HepG2 (cell line): ENCODE results near the gene INO80B. TPM values are rescaled to one million over a fixed set of nuclear protein-coding genes. Genes with fewer than 3 reads are reported as not detected.

Source experiments
- FOXA1 ChIP-seq, 2 experiments: fragments of 450-650 bp in 1 of 2; sonication (generic) in 1 of 2; formaldehyde crosslinking in 1 of 2; IDR thresholded peaks; 2 replicates each; pipeline versions ENCODE4 v1.4.0 to v1.6.1; 2016 to 2020; ENCODE audit warnings: missing genetic modification reagents in 1 of 2
- HDAC2 ChIP-seq: sonication (generic); formaldehyde crosslinking; IDR thresholded peaks from 2 replicates; pipeline ENCODE4 v1.4.0; 2020; ENCODE audit warnings: missing genetic modification reagents
- NR2F2 ChIP-seq: IDR thresholded peaks from 2 replicates; pipeline ENCODE4 v1.6.1; 2012; ENCODE audit warnings: low read depth, inconsistent platforms, borderline replicate concordance
- RORA ChIP-seq: sonication (generic); formaldehyde crosslinking; IDR thresholded peaks from 2 replicates; pipeline ENCODE4 v1.5.0; 2020; ENCODE audit warnings: mild to moderate bottlenecking, missing genetic modification reagents, moderate library complexity
- SALL1 ChIP-seq: sonication (generic); formaldehyde crosslinking; IDR thresholded peaks from 2 replicates; pipeline ENCODE4 v1.8.0; 2022; ENCODE audit warnings: mild to moderate bottlenecking, missing genetic modification reagents
- SP4 ChIP-seq: sonication (generic); formaldehyde crosslinking; IDR thresholded peaks from 2 replicates; pipeline ENCODE4 v1.8.1; 2023; ENCODE audit warnings: mild to moderate bottlenecking, missing genetic modification reagents
- ZFP36 ChIP-seq: fragments of 150-350 bp; IDR thresholded peaks from 2 replicates; pipeline ENCODE4 v1.6.1; 2018; ENCODE audit warnings: borderline replicate concordance, low read length, low read depth; ENCODE audit not compliant: partially characterized antibody
- ZNF230 ChIP-seq: sonication (generic); formaldehyde crosslinking; IDR thresholded peaks from 2 replicates; pipeline ENCODE4 v1.4.0; 2020; ENCODE audit warnings: mild to moderate bottlenecking, missing genetic modification reagents
- ZNF441 ChIP-seq: sonication (generic); formaldehyde crosslinking; IDR thresholded peaks from 2 replicates; pipeline ENCODE4 v1.7.0; 2021; ENCODE audit warnings: missing genetic modification reagents, borderline replicate concordance
- ZNF883 ChIP-seq: sonication (generic); formaldehyde crosslinking; IDR thresholded peaks from 2 replicates; pipeline ENCODE4 v1.5.1; 2020; ENCODE audit warnings: mild to moderate bottlenecking, missing genetic modification reagents; ENCODE audit errors: not compliant biosample characterization
- polyA plus RNA-seq, 8 experiments: library from polyadenylated mRNA; depleted of rRNA in 3 of 8; stranded (reverse) in 7 of 8; unstranded in 1 of 8; fragments of >200 nt; fragmentation: Illumina TruSeq in 4 of 8; extraction: Trizol in 4 of 8; gene quantifications; 2 replicates each; pipeline versions ENCODE4 v1.2.1 to v1.2.3, GENCODE V29; 2011 to 2016; ENCODE audit warnings: low read depth in 4 of 8, missing spikeins in 1 of 8, mixed read lengths in 1 of 8; ENCODE audit not compliant: insufficient read depth in 1 of 8
- total RNA-seq, 5 experiments: library from RNA; depleted of rRNA; stranded (reverse); fragments of >200 nt; fragmentation: Illumina TruSeq; extraction: Trizol; gene quantifications; 2 replicates each; pipeline ENCODE4 v1.2.3, GENCODE V29; 2016; ENCODE audit warnings: low read depth in 1 of 5
- TF ChIP-seq, protein P1 (sequence below): IDR thresholded peaks from 2 replicates; pipeline ENCODE4 v1.6.1; 2016; ENCODE audit warnings: mild to moderate bottlenecking
- TF ChIP-seq, protein P2 (sequence below): IDR thresholded peaks from 2 replicates; pipeline ENCODE4 v1.6.1; 2012; ENCODE audit warnings: inconsistent platforms
- TF ChIP-seq, protein P3 (sequence below): sonication (generic); formaldehyde crosslinking; IDR thresholded peaks from 2 replicates; pipeline ENCODE4 v1.4.0; 2020; ENCODE audit warnings: missing genetic modification reagents
- TF ChIP-seq, protein P4 (sequence below): sonication (generic); formaldehyde crosslinking; IDR thresholded peaks from 2 replicates; pipeline ENCODE4 v1.9.0; 2021; ENCODE audit warnings: missing genetic modification reagents, mild to moderate bottlenecking, borderline replicate concordance
- TF ChIP-seq, protein P5 (sequence below), 2 experiments: IDR thresholded peaks; 2 replicates each; pipeline ENCODE4 v1.6.1; 2011 to 2012; ENCODE audit warnings: low read length in 2 of 2, borderline replicate concordance in 1 of 2, low read depth in 1 of 2, mild to moderate bottlenecking in 1 of 2, moderate library complexity in 1 of 2

INO80B gene
- total and polyA plus RNA-seq, 2 of the 13 experiments (the other 11 are each of a cell fraction or from before 2014, with no cell fraction given) = 6.2 to 14.5 TPM

DNA sequence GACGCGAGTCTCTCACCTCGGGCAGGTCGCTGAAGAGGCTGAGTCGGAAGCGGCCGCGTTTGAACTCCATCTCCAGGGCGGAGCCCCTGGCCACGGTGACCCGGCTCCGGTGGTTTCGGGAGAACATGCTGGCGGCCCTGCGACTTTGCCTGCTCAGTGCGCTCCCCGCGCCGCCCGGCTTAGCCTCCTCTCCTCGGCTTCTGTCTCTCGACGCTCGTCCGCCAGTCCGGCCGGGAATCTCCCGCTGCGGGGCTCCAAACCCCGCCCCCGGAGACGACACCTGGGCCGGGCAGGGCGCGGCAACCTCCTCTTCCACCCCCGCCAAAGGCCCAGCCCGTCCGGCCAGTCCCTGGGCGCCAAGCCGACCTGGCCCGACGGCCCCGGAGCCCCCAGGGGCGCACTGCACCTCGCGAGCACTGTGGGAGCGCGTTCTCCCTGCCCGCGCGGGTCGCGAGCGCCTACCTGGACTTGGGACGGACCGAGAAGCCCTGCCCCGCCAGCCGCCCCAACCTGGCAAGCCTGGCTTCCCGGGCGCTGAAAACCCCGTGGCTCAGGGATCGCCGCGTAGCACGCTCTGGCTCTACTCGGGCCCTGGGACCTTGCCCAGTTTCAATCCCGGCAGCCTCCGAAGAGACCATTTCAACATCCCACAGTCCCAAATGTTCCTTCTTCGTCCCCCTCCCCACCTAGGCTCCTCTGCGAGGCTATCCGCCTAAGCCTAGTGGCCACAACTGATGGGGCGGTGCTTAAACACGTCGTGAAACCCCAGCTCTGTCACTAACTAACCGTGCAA, 13.0 kb upstream of the INO80B start, which contains the start of gene RTKN (continued):
- TF ChIP-seq, protein P1, sequence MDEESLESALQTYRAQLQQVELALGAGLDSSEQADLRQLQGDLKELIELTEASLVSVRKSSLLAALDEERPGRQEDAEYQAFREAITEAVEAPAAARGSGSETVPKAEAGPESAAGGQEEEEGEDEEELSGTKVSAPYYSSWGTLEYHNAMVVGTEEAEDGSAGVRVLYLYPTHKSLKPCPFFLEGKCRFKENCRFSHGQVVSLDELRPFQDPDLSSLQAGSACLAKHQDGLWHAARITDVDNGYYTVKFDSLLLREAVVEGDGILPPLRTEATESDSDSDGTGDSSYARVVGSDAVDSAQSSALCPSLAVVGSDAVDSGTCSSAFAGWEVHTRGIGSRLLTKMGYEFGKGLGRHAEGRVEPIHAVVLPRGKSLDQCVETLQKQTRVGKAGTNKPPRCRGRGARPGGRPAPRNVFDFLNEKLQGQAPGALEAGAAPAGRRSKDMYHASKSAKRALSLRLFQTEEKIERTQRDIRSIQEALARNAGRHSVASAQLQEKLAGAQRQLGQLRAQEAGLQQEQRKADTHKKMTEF = peak; percentile 80
- no peak for TF ChIP-seq NR2F2
- TF ChIP-seq SALL1 = peak; percentile 86
- TF ChIP-seq ZNF441 = peak; percentile 68; the same call in 1 of the 2 replicates
- no peak for TF ChIP-seq RORA (CRISPR knock-in tag)
- TF ChIP-seq, protein P2, sequence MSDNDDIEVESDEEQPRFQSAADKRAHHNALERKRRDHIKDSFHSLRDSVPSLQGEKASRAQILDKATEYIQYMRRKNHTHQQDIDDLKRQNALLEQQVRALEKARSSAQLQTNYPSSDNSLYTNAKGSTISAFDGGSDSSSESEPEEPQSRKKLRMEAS = peak; percentile 60
- TF ChIP-seq HDAC2 (CRISPR knock-in tag) = peak; percentile 26; the same call in 1 of the 2 replicates
- TF ChIP-seq, protein P3, sequence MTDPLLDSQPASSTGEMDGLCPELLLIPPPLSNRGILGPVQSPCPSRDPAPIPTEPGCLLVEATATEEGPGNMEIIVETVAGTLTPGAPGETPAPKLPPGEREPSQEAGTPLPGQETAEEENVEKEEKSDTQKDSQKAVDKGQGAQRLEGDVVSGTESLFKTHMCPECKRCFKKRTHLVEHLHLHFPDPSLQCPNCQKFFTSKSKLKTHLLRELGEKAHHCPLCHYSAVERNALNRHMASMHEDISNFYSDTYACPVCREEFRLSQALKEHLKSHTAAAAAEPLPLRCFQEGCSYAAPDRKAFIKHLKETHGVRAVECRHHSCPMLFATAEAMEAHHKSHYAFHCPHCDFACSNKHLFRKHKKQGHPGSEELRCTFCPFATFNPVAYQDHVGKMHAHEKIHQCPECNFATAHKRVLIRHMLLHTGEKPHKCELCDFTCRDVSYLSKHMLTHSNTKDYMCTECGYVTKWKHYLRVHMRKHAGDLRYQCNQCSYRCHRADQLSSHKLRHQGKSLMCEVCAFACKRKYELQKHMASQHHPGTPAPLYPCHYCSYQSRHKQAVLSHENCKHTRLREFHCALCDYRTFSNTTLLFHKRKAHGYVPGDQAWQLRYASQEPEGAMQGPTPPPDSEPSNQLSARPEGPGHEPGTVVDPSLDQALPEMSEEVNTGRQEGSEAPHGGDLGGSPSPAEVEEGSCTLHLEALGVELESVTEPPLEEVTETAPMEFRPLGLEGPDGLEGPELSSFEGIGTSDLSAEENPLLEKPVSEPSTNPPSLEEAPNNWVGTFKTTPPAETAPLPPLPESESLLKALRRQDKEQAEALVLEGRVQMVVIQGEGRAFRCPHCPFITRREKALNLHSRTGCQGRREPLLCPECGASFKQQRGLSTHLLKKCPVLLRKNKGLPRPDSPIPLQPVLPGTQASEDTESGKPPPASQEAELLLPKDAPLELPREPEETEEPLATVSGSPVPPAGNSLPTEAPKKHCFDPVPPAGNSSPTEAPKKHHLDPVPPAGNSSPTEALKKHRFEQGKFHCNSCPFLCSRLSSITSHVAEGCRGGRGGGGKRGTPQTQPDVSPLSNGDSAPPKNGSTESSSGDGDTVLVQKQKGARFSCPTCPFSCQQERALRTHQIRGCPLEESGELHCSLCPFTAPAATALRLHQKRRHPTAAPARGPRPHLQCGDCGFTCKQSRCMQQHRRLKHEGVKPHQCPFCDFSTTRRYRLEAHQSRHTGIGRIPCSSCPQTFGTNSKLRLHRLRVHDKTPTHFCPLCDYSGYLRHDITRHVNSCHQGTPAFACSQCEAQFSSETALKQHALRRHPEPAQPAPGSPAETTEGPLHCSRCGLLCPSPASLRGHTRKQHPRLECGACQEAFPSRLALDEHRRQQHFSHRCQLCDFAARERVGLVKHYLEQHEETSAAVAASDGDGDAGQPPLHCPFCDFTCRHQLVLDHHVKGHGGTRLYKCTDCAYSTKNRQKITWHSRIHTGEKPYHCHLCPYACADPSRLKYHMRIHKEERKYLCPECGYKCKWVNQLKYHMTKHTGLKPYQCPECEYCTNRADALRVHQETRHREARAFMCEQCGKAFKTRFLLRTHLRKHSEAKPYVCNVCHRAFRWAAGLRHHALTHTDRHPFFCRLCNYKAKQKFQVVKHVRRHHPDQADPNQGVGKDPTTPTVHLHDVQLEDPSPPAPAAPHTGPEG (CRISPR knock-in tag) = peak; percentile 71
- TF ChIP-seq FOXA1 (IDR thresholded peaks at IDR 0.05) = no peak
- peak; percentile 32 for TF ChIP-seq FOXA1 (CRISPR knock-in tag; IDR thresholded peaks at IDR 0.05)
- TF ChIP-seq ZFP36 = no peak
- TF ChIP-seq, protein P4, sequence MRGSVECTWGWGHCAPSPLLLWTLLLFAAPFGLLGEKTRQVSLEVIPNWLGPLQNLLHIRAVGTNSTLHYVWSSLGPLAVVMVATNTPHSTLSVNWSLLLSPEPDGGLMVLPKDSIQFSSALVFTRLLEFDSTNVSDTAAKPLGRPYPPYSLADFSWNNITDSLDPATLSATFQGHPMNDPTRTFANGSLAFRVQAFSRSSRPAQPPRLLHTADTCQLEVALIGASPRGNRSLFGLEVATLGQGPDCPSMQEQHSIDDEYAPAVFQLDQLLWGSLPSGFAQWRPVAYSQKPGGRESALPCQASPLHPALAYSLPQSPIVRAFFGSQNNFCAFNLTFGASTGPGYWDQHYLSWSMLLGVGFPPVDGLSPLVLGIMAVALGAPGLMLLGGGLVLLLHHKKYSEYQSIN (CRISPR knock-in tag) = 0 out of 2 replicates have a peak, but pooled peaks have one; percentile 72
- TF ChIP-seq, protein P5, sequence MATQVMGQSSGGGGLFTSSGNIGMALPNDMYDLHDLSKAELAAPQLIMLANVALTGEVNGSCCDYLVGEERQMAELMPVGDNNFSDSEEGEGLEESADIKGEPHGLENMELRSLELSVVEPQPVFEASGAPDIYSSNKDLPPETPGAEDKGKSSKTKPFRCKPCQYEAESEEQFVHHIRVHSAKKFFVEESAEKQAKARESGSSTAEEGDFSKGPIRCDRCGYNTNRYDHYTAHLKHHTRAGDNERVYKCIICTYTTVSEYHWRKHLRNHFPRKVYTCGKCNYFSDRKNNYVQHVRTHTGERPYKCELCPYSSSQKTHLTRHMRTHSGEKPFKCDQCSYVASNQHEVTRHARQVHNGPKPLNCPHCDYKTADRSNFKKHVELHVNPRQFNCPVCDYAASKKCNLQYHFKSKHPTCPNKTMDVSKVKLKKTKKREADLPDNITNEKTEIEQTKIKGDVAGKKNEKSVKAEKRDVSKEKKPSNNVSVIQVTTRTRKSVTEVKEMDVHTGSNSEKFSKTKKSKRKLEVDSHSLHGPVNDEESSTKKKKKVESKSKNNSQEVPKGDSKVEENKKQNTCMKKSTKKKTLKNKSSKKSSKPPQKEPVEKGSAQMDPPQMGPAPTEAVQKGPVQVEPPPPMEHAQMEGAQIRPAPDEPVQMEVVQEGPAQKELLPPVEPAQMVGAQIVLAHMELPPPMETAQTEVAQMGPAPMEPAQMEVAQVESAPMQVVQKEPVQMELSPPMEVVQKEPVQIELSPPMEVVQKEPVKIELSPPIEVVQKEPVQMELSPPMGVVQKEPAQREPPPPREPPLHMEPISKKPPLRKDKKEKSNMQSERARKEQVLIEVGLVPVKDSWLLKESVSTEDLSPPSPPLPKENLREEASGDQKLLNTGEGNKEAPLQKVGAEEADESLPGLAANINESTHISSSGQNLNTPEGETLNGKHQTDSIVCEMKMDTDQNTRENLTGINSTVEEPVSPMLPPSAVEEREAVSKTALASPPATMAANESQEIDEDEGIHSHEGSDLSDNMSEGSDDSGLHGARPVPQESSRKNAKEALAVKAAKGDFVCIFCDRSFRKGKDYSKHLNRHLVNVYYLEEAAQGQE (IDR thresholded peaks at IDR 0.05; ENCODE audit: borderline replicate concordance in 1 of 2, low read depth in 1 of 2, low read length in 2 of 2) = peak in 1 of 2 experiments; percentile 65; a peak in 1 of 4 replicates
- TF ChIP-seq ZNF230 (CRISPR knock-in tag) = peak; percentile 90
- TF ChIP-seq SP4 (CRISPR knock-in tag) = peak; percentile 26; the same call in 1 of the 2 replicates
- peak; percentile 77 for TF ChIP-seq ZNF883 (CRISPR knock-in tag)
